Activated naive CD4-positive, alpha-beta T cell treated with anti-CD3 and anti-CD28 coated beads for 36 hours (primary cell): ENCODE results near the gene MICA. TPM values are rescaled to one million over a fixed set of nuclear protein-coding genes. Genes with fewer than 3 reads are reported as not detected.
A peak's percentile ranks its signal among the peaks of the same experiment; 100 is the strongest.
"Not testable (repeated sequence)": the region's sequence is repeated elsewhere in the genome, so short reads cannot be mapped to it uniquely, and the experiment has no call there.

Experiments
- CTCF ChIA-PET: fragments of 350-600 bp; sonication (Branson Sonifier 250); formaldehyde crosslinking; loops from one replicate; lab custom pipeline; 2021; ENCODE audit warnings: antibody characterized with exemption; lab: Charles Lee
- DNase-seq: peaks from one replicate; pipeline ENCODE4 v3.0.0-alpha.2; 2020
- H3K27ac Mint-ChIP-seq: one replicate; pipeline ENCODE4 v1.8.0; 2021; ENCODE audit warnings: mild to moderate bottlenecking, mixed read lengths
- H3K27me3 Mint-ChIP-seq: one replicate; pipeline ENCODE4 v1.8.0; 2021; ENCODE audit warnings: low read depth, mixed read lengths
- H3K36me3 Mint-ChIP-seq: one replicate; pipeline ENCODE4 v1.8.0; 2021; ENCODE audit warnings: low read depth, mixed read lengths
- H3K4me1 Mint-ChIP-seq: one replicate; pipeline ENCODE4 v1.8.0; 2021; ENCODE audit warnings: low read depth, mixed read lengths
- H3K4me3 Mint-ChIP-seq: one replicate; pipeline ENCODE4 v1.8.0; 2021; ENCODE audit warnings: mild to moderate bottlenecking, moderate library complexity, mixed read lengths
- H3K9me3 Mint-ChIP-seq: one replicate; pipeline ENCODE4 v1.8.0; 2021; ENCODE audit warnings: mixed read lengths
- intact Hi-C: fragments of 100-400 bp; cut with micrococcal nuclease; formaldehyde crosslinking; loops from one replicate; pipeline ENCODE4 v1.15.1; 2023
- total RNA-seq, 2 experiments: library from RNA; stranded (reverse); gene quantifications; one replicate each; pipeline ENCODE4 v1.2.3, GENCODE V29; 2021

Gene MICA
- total RNA-seq, 2 experiments from 2014 or later, result 10.2 to 10.4 TPM

- Mint-ChIP-seq H3K36me3 (no peaks in the 10 kb centered on the region), H3K27me3 (no peaks in the 10 kb centered on the region), H3K4me3 (no peak overlapping the region), H3K9me3 (no peaks in the 10 kb centered on the region), H3K27ac (no peak overlapping the region), H3K4me1 (no peaks in the 10 kb centered on the region)
- CTCF ChIA-PET, result no interaction called here
- no peak for DNase-seq
- intact Hi-C loops, result no loop called here
Measured at GRCh38 chr6:31385041-31385440, 18.4 kb upstream of the MICA start.

- H3K36me3 Mint-ChIP-seq, result no peaks in the 10 kb centered on the region
- DNase-seq, result no peak
- no peaks in the 10 kb centered on the region for H3K27me3 Mint-ChIP-seq
- no peak overlapping the region for H3K4me3 Mint-ChIP-seq
- no peaks in the 10 kb centered on the region for H3K9me3 Mint-ChIP-seq
- no peaks in the 10 kb centered on the region for H3K4me1 Mint-ChIP-seq
- intact Hi-C loops, result no loop called here
- H3K27ac Mint-ChIP-seq, result no peak overlapping the region
- CTCF ChIA-PET, result interaction anchor here (0.6 to 1.7 kb wide), 2 partner anchors 101 to 734 kb away, joined by 4 read pairs; no protein-coding TSS in a partner anchor
Measured at GRCh38 chr6:31386099-31386498, 17.3 kb upstream of the MICA start.

GRCh38 chr6:31386977-31387376, 16.4 kb upstream of the MICA start:
- Mint-ChIP-seq H3K4me1 (no peaks in the 10 kb centered on the region), H3K27me3 (no peaks in the 10 kb centered on the region), H3K36me3 (no peaks in the 10 kb centered on the region), H3K4me3 (no peak overlapping the region), H3K9me3 (no peaks in the 10 kb centered on the region), H3K27ac (no peak overlapping the region)
- DNase-seq, result no peak
- CTCF ChIA-PET, result interaction anchor here (1.1 to 1.7 kb wide), 2 partner anchors 11 to 100 kb away, joined by 4 read pairs; no protein-coding TSS in a partner anchor
- intact Hi-C loops, result no loop called here

GRCh38 chr6:31388916-31389801, 14.2 kb upstream of the MICA start:
- DNase-seq, H3K4me3 Mint-ChIP-seq, H3K4me1 Mint-ChIP-seq, H3K36me3 Mint-ChIP-seq, intact Hi-C loops, H3K27me3 Mint-ChIP-seq, CTCF ChIA-PET, H3K9me3 Mint-ChIP-seq, H3K27ac Mint-ChIP-seq: not testable (repeated sequence)

GRCh38 chr6:31389802-31390132, 13.6 kb upstream of the MICA start:
- H3K36me3 Mint-ChIP-seq, H3K27me3 Mint-ChIP-seq, H3K4me1 Mint-ChIP-seq, CTCF ChIA-PET, H3K9me3 Mint-ChIP-seq, DNase-seq, H3K4me3 Mint-ChIP-seq, intact Hi-C loops, H3K27ac Mint-ChIP-seq: not testable (repeated sequence)

GRCh38 chr6:31393932-31394331, 9.5 kb upstream of the MICA start:
- CTCF ChIA-PET, result interaction anchor here (0.6 to 2.6 kb wide), 3 partner anchors 14 to 227 kb away, joined by 3 to 9 read pairs (median 5); no protein-coding TSS in a partner anchor
- intact Hi-C loops, result no loop called here
- Mint-ChIP-seq H3K4me3 (no peak overlapping the region), H3K4me1 (peaks cover 8% of the 10 kb centered on the region), H3K27ac (no peak overlapping the region), H3K36me3 (no peaks in the 10 kb centered on the region), H3K9me3 (no peaks in the 10 kb centered on the region), H3K27me3 (no peaks in the 10 kb centered on the region)
- no peak for DNase-seq

- CTCF ChIA-PET, result interaction anchor here (1.0 to 2.6 kb wide), 2 partner anchors 13 to 48 kb away, joined by 3 to 9 read pairs; no protein-coding TSS in a partner anchor
- H3K27me3 Mint-ChIP-seq, result no peaks in the 10 kb centered on the region
- no peaks in the 10 kb centered on the region for H3K9me3 Mint-ChIP-seq
- intact Hi-C loops, result no loop called here
- H3K4me3 Mint-ChIP-seq, result no peak overlapping the region
- H3K4me1 Mint-ChIP-seq, result peaks cover 10% of the 10 kb centered on the region
- DNase-seq, result no peak
- no peak overlapping the region for H3K27ac Mint-ChIP-seq
- H3K36me3 Mint-ChIP-seq, result no peaks in the 10 kb centered on the region
Measured at GRCh38 chr6:31394381-31394780, 9.0 kb upstream of the MICA start.

- H3K4me3 Mint-ChIP-seq, result no peak overlapping the region
- no peaks in the 10 kb centered on the region for H3K27me3 Mint-ChIP-seq
- H3K4me1 Mint-ChIP-seq, result peaks cover 12% of the 10 kb centered on the region
- no peaks in the 10 kb centered on the region for H3K36me3 Mint-ChIP-seq
- no peak overlapping the region for H3K27ac Mint-ChIP-seq
- no peak for DNase-seq
- CTCF ChIA-PET, result interaction anchor here (2.6 kb wide), 1 partner anchor 46 kb away, joined by 9 read pairs; no protein-coding TSS in a partner anchor
- no peaks in the 10 kb centered on the region for H3K9me3 Mint-ChIP-seq
- intact Hi-C loops, result no loop called here
Measured at GRCh38 chr6:31395832-31396231, 7.6 kb upstream of the MICA start.

GRCh38 chr6:31396422-31397152, 6.8 kb upstream of the MICA start:
- peak; percentile 95 for DNase-seq
- no peaks in the 10 kb centered on the region for H3K27me3 Mint-ChIP-seq
- no peaks in the 10 kb centered on the region for H3K36me3 Mint-ChIP-seq
- no peak overlapping the region for H3K4me3 Mint-ChIP-seq
- H3K4me1 Mint-ChIP-seq, result peaks cover 19% of the 10 kb centered on the region
- intact Hi-C loops, result loop anchor here (1.0 kb wide), 1 partner anchor 45 kb away; no protein-coding TSS in a partner anchor
- no peak overlapping the region for H3K27ac Mint-ChIP-seq
- CTCF ChIA-PET, result interaction anchor here (1.0 to 5.0 kb wide), 4 partner anchors 27 to 46 kb away, joined by 3 to 44 read pairs (median 7); no protein-coding TSS in a partner anchor
- no peaks in the 10 kb centered on the region for H3K9me3 Mint-ChIP-seq

- H3K36me3 Mint-ChIP-seq, H3K27ac Mint-ChIP-seq: not testable (repeated sequence)
Measured at GRCh38 chr6:31397153-31397499, 6.3 kb upstream of the MICA start.

GRCh38 chr6:31397901-31398525, 5.4 kb upstream of the MICA start:
- CTCF ChIA-PET, result interaction anchor here (0.6 to 5.0 kb wide), 11 partner anchors 11 to 403 kb away, joined by 3 to 44 read pairs (median 4); no protein-coding TSS in a partner anchor
- H3K4me1 Mint-ChIP-seq, result peaks cover 32% of the 10 kb centered on the region
- no peaks in the 10 kb centered on the region for H3K36me3 Mint-ChIP-seq
- DNase-seq, result no peak
- H3K27ac Mint-ChIP-seq, result no peak overlapping the region
- intact Hi-C loops, result loop anchor here (1.0 kb wide), 1 partner anchor 43 kb away; no protein-coding TSS in a partner anchor
- no peaks in the 10 kb centered on the region for H3K9me3 Mint-ChIP-seq
- H3K27me3 Mint-ChIP-seq, result no peaks in the 10 kb centered on the region
- no peak overlapping the region for H3K4me3 Mint-ChIP-seq

More at GRCh38 chr6:31397153-31397499, 6.3 kb upstream of the MICA start:
- not testable (repeated sequence) for H3K27me3 Mint-ChIP-seq, H3K9me3 Mint-ChIP-seq, H3K4me3 Mint-ChIP-seq, DNase-seq
- peaks cover 24% of the 10 kb centered on the region for H3K4me1 Mint-ChIP-seq
- intact Hi-C loops, result loop anchor here (1.0 kb wide), 1 partner anchor 44 kb away; no protein-coding TSS in a partner anchor
- CTCF ChIA-PET, result interaction anchor here (0.7 to 5.0 kb wide), 7 partner anchors 10 to 45 kb away, joined by 3 to 44 read pairs (median 4); no protein-coding TSS in a partner anchor
